Measurements from ENCODE around the gene GALT. TPM values are rescaled to one million over a fixed set of nuclear protein-coding genes. Genes with fewer than 3 reads are reported as not detected.

Gene GALT
- total RNA-seq, 2 donors from 2014 or later, result 30.9 to 35.0 TPM

- Histone ChIP-seq H3K4me1 (no peaks in the 10 kb centered on the region), H3K36me3 (no peaks in the 10 kb centered on the region), H3K4me3 (no peak overlapping the region), H3K27me3 (no peaks in the 10 kb centered on the region), H3K27ac (no peak overlapping the region), H3K9me3 (no peaks in the 10 kb centered on the region)
- DNase-seq (ENCODE audit: low spot score), result no peak
- TF ChIP-seq CTCF (IDR thresholded peaks at IDR 0.05), result no peak
These were observed 39.8 kb downstream of the GALT start for GRCh38 chr9:34686231-34686630.

DNA sequence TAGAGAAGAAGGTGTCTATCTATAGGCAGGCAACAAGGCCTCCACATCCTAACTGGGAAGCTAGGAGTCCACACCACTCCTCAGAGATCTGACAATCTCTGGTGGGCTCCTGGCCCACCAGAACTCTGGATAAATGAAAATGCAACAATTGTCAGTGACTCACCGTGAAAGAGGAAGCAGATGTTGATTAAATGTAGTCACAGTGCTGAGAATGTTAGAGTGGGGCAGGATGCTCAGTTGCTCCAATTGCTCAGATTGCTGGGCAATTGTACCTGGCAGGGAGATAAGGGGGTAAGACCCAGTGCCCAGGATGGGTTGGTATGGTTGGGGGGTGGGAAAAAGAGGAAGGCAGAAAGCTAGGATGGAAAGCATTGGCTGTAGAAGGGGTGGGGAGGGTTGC lies 40.3 kb downstream of the GALT start:
- no peak overlapping the region for H3K4me3 ChIP-seq
- H3K9me3 ChIP-seq, result no peaks in the 10 kb centered on the region
- no peaks in the 10 kb centered on the region for H3K4me1 ChIP-seq
- no peak for TF ChIP-seq CTCF (IDR thresholded peaks at IDR 0.05)
- H3K27ac ChIP-seq, result no peak overlapping the region
- H3K27me3 ChIP-seq, result no peaks in the 10 kb centered on the region
- no peaks in the 10 kb centered on the region for H3K36me3 ChIP-seq
- no peak for DNase-seq (ENCODE audit: low spot score)

GRCh38 chr9:34687276-34688030 lies 41.0 kb downstream of the GALT start:
- no peak for DNase-seq (ENCODE audit: low spot score)
- H3K27ac ChIP-seq, result no peak overlapping the region

DNA sequence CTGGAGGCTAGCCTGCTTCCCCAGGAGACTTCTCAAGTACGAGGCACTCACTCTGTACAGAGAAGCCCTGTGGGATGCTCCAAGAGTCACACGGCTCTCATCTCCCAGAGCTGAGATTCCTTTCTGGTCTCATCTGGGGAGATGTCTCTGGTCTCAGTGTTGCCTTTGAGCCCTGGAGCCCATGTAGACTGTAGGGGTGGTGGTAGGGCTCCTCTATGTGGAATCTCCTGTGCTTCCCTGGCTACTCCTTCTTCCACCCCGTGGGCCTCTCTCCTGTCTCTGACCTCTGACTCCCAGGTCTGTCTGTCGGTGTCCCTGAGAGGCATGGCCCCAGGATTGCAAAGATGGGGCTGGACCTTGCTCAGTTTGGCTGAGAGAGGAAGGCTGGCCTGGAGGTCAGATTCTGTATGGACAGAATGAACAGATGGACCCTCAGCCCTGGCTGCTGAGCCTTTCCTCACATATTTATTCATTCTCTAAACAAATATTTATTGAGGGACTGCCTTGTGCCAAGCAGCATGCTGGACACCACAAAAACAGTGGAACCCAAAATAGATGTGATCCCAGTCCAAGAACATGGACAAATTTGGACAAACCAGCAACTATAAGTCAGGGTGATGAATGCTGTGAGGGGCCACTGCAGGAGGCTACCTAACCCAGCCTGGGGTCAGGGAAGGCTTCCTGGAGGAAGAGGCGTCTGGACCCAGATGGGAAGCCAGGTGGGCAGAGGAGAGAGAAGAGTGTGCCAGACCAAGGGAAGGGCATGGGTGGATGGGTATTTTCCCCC lies 42.0 kb downstream of the GALT start:
- Histone ChIP-seq H3K27me3 (no peaks in the 10 kb centered on the region), H3K27ac (no peak overlapping the region)
- DNase-seq (ENCODE audit: low spot score), result no peak

More at GRCh38 chr9:34687276-34688030, 41.0 kb downstream of the GALT start:
- Histone ChIP-seq H3K9me3 (no peaks in the 10 kb centered on the region), H3K27me3 (no peaks in the 10 kb centered on the region), H3K4me3 (no peak overlapping the region), H3K36me3 (no peaks in the 10 kb centered on the region), H3K4me1 (no peaks in the 10 kb centered on the region)
- no peak for TF ChIP-seq CTCF (IDR thresholded peaks at IDR 0.05)

GRCh38 chr9:34689116-34689470 lies 42.6 kb downstream of the GALT start:
- Histone ChIP-seq H3K4me3 (no peak overlapping the region), H3K4me1 (no peaks in the 10 kb centered on the region), H3K36me3 (no peaks in the 10 kb centered on the region), H3K27ac (no peak overlapping the region), H3K27me3 (no peaks in the 10 kb centered on the region), H3K9me3 (no peaks in the 10 kb centered on the region)
- no peak for TF ChIP-seq CTCF (IDR thresholded peaks at IDR 0.05)
- DNase-seq (ENCODE audit: low spot score), result no peak

More for the DNA sequence above, 42.0 kb downstream of the GALT start:
- Histone ChIP-seq H3K4me3 (no peak overlapping the region), H3K4me1 (no peaks in the 10 kb centered on the region), H3K9me3 (no peaks in the 10 kb centered on the region), H3K36me3 (no peaks in the 10 kb centered on the region)
- TF ChIP-seq CTCF (IDR thresholded peaks at IDR 0.05), result no peak

All from right atrium auricular region (tissue), 2 donors.